Measurements from ENCODE around the gene UBASH3A.

Gene UBASH3A

DNA sequence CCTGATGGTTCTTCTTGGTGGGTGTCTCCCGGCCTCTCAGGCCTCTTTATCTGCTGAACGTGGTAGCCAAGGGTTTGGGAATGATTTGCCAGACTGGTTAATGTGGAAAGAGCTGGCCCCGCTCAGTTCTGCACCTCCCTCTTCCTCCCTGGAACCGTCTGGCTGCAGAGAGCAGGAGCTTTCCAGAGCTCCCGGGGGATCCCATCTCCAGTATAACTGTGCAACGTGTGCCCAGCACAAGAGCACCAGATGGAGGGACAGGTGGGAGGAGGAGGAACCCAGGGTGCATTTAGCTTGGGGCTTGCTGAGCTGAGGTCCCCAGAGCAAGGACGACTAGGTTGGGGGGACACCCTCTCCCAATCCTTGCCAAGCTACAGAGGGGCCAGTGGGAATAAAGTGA is 42.4 kb upstream of the UBASH3A start:
- H3K27ac ChIP-seq = no peak overlapping the region

DNA sequence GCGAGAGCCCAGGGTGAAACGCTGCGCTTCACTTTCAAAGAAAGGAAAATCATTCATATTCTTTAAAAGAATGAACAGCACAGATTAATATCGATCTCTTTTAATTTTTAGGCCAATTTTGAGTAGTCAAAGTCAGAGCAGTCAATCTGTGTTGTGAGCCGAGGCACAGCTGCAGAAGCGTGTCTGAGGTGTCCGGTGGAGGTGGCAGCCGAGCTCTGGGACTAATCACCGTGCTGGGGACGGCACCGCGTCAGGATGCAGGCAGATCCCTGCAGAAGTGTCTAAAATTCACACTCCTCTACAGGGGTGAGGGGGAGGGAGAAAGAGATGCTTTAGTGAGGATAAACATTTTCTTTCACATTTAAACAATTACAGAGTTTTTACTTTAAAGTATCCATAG is 41.5 kb upstream of the UBASH3A start:
- TF ChIP-seq, protein P1, sequence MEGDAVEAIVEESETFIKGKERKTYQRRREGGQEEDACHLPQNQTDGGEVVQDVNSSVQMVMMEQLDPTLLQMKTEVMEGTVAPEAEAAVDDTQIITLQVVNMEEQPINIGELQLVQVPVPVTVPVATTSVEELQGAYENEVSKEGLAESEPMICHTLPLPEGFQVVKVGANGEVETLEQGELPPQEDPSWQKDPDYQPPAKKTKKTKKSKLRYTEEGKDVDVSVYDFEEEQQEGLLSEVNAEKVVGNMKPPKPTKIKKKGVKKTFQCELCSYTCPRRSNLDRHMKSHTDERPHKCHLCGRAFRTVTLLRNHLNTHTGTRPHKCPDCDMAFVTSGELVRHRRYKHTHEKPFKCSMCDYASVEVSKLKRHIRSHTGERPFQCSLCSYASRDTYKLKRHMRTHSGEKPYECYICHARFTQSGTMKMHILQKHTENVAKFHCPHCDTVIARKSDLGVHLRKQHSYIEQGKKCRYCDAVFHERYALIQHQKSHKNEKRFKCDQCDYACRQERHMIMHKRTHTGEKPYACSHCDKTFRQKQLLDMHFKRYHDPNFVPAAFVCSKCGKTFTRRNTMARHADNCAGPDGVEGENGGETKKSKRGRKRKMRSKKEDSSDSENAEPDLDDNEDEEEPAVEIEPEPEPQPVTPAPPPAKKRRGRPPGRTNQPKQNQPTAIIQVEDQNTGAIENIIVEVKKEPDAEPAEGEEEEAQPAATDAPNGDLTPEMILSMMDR (conservative IDR thresholded peaks at IDR 0.05) = no peak
- TF ChIP-seq ZFX (IDR thresholded peaks at IDR 0.05) = no peak
- no peak overlapping the region for H3K27ac ChIP-seq

More for the DNA sequence above, 42.4 kb upstream of the UBASH3A start:
- TF ChIP-seq, protein P1 (conservative IDR thresholded peaks at IDR 0.05) = no peak
- no peak for TF ChIP-seq ZFX (IDR thresholded peaks at IDR 0.05)

DNA sequence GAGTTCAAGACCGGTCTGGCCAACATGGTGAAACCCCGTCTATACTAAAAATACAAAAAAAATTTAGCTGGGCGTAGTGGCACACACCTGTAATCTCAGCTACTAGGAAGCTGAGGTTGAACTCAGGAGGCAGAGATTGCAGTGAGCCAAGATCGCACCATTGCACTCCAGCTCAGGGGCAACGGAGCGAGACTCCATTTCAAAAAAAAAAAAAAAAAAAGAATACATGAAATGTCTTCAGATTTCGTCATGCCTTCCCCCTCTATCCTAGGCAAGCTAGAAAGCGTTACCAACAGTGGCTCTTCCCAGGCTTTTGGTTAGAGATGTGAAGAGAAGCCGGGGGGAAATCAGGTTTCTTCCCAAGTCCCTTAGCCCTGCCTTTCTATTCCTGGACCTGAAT is 41.0 kb upstream of the UBASH3A start:
- H3K27ac ChIP-seq = no peak overlapping the region
- TF ChIP-seq ZFX (IDR thresholded peaks at IDR 0.05) = no peak
- TF ChIP-seq, protein P1 (conservative IDR thresholded peaks at IDR 0.05) = no peak

DNA sequence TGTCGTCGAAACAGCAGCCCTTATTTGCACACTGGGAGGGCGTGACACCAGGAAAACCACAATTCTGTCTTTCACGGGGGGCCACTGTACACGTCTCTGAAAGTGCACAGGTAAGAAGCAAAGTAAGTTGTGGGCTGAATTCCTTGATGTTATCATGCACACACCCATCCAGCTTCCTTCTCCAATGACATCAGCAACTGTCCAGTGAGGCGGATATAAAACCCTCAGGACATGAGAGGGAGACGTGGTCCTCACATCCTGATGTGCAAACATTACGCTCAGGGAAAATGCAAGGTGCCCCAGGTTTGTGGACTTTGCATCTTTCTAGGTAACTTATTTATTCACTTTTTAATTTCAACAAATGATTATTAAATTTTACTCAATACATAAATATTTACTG is 40.4 kb upstream of the UBASH3A start:
- TF ChIP-seq ZFX (IDR thresholded peaks at IDR 0.05) = no peak
- TF ChIP-seq, protein P1 (conservative IDR thresholded peaks at IDR 0.05) = no peak

DNA sequence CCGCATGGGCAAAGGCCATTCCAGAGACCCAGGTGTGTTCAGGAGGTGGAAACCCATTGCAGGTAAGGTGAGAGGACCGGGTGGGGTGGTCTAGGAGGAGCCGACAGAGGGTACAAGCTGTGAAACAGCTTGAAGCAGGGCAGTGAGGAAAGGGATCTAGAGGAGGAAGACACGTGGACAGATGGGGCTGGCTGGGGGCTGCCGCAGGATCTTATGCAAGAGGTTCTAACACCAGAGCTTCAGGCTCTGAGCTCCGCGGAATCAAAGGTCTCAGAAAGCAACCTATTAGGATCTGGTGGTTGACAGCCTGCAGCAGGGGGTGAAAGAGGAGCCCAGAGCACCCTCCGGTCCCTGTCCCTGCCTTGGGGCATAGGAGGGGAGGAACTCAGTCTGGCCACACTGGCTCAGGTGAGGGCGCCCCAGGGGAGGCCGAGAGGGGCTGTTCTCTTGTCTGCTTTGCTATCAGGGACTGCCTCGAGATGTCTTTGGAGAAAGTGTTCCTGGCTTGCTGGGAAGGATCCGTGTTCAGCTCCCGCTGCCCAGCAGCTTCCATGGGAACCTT is 39.3 kb upstream of the UBASH3A start:
- H3K27ac ChIP-seq = no peak overlapping the region
- TF ChIP-seq, protein P1 (conservative IDR thresholded peaks at IDR 0.05) = no peak
- TF ChIP-seq ZFX (IDR thresholded peaks at IDR 0.05) = no peak

More for the DNA sequence above, 40.4 kb upstream of the UBASH3A start:
- H3K27ac ChIP-seq = no peak overlapping the region

DNA sequence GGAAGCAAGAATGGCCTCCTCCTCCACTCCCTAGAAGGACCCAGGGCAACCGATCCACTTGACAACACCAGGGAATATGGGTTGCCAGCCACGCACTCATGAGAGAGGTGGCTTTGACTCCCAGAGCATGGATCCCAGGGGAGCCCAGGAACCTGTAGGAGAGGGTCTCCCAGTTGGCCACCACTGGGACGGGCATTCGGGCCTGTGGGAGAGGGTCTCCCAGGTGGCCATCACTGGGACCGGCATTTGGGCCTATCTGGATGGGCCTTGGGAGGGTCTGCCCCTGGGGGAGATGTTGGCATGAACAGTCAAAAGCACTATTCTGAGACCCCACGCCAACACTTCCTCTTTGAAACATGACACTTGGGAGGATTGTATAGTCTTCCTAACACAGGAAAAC is 37.9 kb upstream of the UBASH3A start:
- TF ChIP-seq ZFX (IDR thresholded peaks at IDR 0.05) = no peak
- TF ChIP-seq, protein P1 (conservative IDR thresholded peaks at IDR 0.05) = no peak
- peak overlapping the region; percentile 59 for H3K27ac ChIP-seq

DNA sequence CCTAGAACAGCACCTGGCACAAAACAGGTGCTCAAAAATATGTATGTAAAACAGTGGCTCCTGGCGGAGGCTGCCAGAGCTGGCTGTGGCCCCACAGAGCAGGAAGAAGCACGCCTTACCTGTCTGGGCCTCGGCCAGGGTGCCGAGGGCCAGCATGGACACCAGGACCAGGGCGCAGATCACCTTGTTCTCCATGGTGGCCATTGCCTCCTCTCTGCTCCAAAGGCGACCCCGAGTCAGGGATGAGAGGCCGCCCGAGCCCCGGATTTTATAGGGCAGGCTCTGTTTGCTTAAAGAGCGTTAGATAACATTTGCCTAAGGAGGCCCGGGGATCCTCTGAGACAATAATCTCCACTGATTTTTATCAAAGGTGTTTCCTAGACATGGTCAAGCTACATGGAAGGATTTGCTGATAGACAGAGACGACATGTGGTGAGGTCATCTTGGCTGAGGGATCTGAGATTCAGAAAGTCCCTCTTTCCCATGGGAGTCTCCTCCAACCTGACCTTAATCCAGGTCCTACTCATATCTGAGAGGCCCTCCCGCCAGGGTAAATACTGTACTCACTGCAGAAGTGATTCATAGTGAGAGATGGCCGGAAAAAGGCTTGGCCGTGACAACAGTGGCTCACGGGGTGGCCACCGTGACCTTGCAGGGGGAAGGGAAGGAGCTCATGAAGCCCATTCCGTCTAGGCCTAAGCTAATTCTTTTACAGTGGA is 37.3 kb upstream of the UBASH3A start, which contains the start of gene TFF1:
TFF1 (minus strand) TSS at position 244 of the 719 bp plus-strand sequence; CDS start at position 204, 40 bp downstream.
- TF ChIP-seq, protein P1 (conservative IDR thresholded peaks at IDR 0.05) = no peak; the same call in 1 of the 2 replicates
- TF ChIP-seq ZFX (IDR thresholded peaks at IDR 0.05) = no peak
- peak within 1 kb of the TSS; percentile 59 for H3K27ac ChIP-seq
